ENCODE results near the gene INPP5B.

GRCh38 chr1:37813529-37814145 is 133.2 kb downstream of the INPP5B start:
- no peak for TF ChIP-seq CTCF (IDR thresholded peaks at IDR 0.05)
- no peak for TF ChIP-seq NR3C1 (CRISPR knock-in tag; conservative IDR thresholded peaks at IDR 0.05; ENCODE audit: low read depth)
- no peak for TF ChIP-seq MAX (CRISPR knock-in tag; IDR thresholded peaks at IDR 0.05)
- TF ChIP-seq FOXP1 (CRISPR knock-in tag; IDR thresholded peaks at IDR 0.05; ENCODE audit: borderline replicate concordance) = no peak
- no peak for TF ChIP-seq ZNF423 (CRISPR knock-in tag; IDR thresholded peaks at IDR 0.05)
